Neural progenitor cell (in vitro differentiated cells): ENCODE measurements around the gene KLHL36.

Source experiments
- EZH2phosphoT487 ChIP-seq: fragments of 200-600 bp; sonication (generic); IDR thresholded peaks from 2 replicates; pipeline ENCODE4 v1.6.1; 2017; ENCODE audit warnings: antibody characterized with exemption
- TF ChIP-seq, protein P1 (sequence below): fragments of 200-600 bp; sonication (generic); IDR thresholded peaks from 2 replicates; pipeline ENCODE4 v1.5.1; 2017; ENCODE audit warnings: antibody characterized with exemption, mild to moderate bottlenecking

DNA sequence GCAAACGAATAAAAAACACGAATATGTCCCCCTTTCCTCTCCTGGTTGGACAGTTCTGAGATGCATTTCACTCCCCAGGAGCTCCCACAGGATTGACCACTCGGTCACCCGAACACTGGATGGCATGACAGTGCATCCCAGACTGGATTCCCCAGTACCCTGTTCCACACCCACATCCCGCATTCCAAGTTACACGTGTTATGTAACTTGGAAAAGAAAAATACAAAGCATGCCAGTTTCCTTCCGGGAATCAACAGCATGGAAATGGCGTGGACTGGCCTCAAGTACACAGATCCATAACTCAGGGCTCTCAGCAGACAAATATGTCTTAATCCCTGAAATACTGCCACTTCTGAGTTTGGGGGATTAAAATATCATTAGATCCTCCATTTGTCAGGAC lies 12.6 kb upstream of the KLHL36 start:
- TF ChIP-seq, protein P1, sequence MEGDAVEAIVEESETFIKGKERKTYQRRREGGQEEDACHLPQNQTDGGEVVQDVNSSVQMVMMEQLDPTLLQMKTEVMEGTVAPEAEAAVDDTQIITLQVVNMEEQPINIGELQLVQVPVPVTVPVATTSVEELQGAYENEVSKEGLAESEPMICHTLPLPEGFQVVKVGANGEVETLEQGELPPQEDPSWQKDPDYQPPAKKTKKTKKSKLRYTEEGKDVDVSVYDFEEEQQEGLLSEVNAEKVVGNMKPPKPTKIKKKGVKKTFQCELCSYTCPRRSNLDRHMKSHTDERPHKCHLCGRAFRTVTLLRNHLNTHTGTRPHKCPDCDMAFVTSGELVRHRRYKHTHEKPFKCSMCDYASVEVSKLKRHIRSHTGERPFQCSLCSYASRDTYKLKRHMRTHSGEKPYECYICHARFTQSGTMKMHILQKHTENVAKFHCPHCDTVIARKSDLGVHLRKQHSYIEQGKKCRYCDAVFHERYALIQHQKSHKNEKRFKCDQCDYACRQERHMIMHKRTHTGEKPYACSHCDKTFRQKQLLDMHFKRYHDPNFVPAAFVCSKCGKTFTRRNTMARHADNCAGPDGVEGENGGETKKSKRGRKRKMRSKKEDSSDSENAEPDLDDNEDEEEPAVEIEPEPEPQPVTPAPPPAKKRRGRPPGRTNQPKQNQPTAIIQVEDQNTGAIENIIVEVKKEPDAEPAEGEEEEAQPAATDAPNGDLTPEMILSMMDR = no peak
- no peak for TF ChIP-seq EZH2phosphoT487
